ENCODE results near the gene COL13A1. TPM values are rescaled to one million over a fixed set of nuclear protein-coding genes. Genes with fewer than 3 reads are reported as not detected.

Gene COL13A1
- total RNA-seq, 2 experiments from 2014 or later: not detected

DNA sequence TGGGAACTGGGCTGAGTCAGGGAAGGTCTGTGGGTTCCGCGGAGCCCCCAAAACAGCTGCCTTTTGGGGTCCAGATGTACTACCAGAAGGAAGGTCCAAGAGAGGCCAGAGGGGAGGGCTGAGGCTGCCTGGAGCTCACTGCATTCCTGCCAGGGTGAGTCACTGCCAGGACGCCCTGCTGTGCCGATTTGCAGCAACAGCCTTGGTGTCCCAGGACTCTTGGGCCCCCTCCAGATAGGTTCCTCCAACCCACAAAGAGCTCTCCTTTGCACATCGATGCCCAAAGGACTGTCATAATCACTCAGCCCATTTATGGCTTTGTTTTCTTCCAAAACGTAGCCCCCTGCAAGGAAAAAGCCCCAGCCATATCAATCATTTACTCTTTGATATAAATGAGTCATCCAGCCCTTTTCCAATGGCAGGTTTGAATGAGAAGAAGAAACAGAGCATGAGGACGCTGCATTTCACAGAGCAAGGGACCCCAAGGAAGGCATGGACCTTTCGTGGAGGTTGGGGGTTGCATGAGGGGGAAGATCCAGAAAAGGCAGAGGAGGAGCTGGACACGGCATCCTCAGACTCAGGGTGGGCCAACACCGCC is 32.2 kb upstream of the COL13A1 start:
- intact Hi-C loops (cut with micrococcal nuclease): no loop called here
- peaks cover 13% of the 10 kb centered on the region for H3K27me3 Mint-ChIP-seq
- CTCF ChIA-PET: no interaction called here
- DNase-seq: no peak
- no peak overlapping the region for H3K27ac Mint-ChIP-seq
- H3K36me3 Mint-ChIP-seq: no peaks in the 10 kb centered on the region
- peaks cover 3% of the 10 kb centered on the region for H3K9me3 Mint-ChIP-seq
- no peak overlapping the region for H3K4me3 Mint-ChIP-seq
- H3K4me1 Mint-ChIP-seq (ENCODE audit: low read depth): no peaks in the 10 kb centered on the region
- POLR2A ChIA-PET: no interaction called here

DNA sequence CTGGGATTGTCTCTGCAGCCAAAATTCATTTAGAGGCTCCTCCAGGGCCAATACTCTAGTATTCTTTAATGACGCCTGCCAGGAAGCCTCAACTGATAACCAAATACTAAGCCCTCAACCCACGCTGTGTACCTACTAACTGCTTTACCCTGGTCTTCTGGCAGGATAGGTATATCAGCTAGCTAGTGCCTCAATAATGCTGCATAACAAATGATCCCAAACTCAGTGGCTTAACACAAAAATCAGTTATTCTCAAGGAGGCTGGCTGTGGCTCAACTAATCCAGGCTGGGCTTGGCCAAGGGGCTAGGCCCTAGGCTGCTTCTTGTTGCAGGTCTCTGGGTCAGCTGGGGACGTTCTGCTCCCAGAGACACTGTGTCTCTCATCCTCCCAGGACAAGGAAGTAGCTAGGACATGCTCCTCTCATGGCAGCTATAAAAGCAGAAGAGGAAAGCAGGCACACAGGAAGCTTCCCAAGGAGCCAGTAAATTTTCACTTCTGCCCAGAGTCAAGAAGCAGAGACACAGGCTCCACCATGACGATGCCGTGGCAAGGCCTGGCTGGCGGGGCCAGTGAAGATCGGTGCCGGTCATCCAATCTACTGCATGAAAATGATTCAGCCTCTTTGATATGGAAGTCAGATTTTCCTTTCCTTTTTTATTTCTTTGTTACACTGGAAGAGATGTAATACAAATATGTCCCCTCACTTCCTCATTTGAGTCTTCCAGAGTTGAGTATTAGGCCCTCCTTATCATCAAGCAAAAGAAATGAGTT is 28.6 kb upstream of the COL13A1 start:
- POLR2A ChIA-PET: no interaction called here
- Mint-ChIP-seq H3K9me3 (peaks cover 3% of the 10 kb centered on the region), H3K36me3 (no peaks in the 10 kb centered on the region), H3K4me1 (ENCODE audit: low read depth) (no peaks in the 10 kb centered on the region), H3K27ac (no peak overlapping the region), H3K4me3 (no peak overlapping the region), H3K27me3 (peaks cover 15% of the 10 kb centered on the region)
- CTCF ChIA-PET: interaction anchor here (0.9 to 1.6 kb wide), 4 partner anchors 13 to 141 kb away, joined by 3 to 7 read pairs (median 4); no protein-coding TSS in a partner anchor
- intact Hi-C loops (cut with micrococcal nuclease): no loop called here
- DNase-seq: no peak

DNA sequence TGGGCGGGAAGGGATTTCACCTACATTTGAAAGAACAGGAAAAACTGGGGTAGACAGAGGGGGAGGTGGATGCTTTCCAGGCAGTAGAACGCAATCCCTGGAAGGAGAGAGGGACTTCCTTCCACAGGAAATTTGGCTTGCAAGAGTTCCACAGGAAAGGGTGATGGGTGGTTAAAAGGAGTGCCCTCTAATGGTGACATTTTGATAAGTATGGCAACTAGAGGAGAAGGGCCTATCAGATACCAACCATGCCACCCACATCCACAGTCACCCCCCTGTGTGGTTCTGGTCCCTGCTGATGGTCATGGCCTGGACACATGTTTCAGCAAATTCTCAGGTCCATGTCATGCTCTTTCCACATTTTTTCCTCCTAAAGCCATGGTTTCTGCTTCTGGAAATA is 27.1 kb upstream of the COL13A1 start:
- intact Hi-C loops (cut with micrococcal nuclease): no loop called here
- Mint-ChIP-seq H3K9me3 (peaks cover 3% of the 10 kb centered on the region), H3K4me3 (no peak overlapping the region), H3K27me3 (peaks cover 4% of the 10 kb centered on the region), H3K4me1 (ENCODE audit: low read depth) (no peaks in the 10 kb centered on the region), H3K27ac (no peak overlapping the region), H3K36me3 (no peaks in the 10 kb centered on the region)
- DNase-seq: no peak
- ChIA-PET POLR2A (interaction anchor here (0.6 kb wide), 1 partner anchor 95 kb away, joined by 3 read pairs; no protein-coding TSS in a partner anchor), CTCF (no interaction called here)

- Mint-ChIP-seq H3K27ac (no peak overlapping the region), H3K27me3 (peaks cover 6% of the 10 kb centered on the region), H3K36me3 (no peaks in the 10 kb centered on the region), H3K4me1 (ENCODE audit: low read depth) (no peaks in the 10 kb centered on the region), H3K4me3 (no peak overlapping the region), H3K9me3 (no peaks in the 10 kb centered on the region)
- ChIA-PET CTCF (no interaction called here), POLR2A (no interaction called here)
- intact Hi-C loops (cut with micrococcal nuclease): no loop called here
- no peak for DNase-seq
These were observed 21.6 kb upstream of the COL13A1 start for GRCh38 chr10:69780077-69780476.

DNA sequence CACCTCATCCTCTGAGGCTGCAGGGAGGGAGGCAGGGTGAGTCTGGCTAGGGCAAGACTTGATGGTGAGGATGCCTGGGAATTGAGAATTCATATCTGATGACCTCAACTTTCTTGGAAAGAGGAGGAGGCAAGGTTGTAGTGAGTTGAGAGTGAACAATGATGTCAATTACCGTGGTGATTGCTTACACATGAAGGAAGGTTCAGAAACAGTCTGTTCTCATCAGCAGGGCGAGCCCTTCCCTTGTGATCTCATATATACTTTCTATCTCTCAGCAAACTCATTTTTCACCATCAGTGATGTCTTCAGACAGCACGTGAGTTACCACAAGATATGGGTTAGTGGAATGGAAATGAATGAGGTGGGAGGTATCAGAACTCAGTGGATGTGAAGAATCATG is 20.1 kb upstream of the COL13A1 start:
- Mint-ChIP-seq H3K4me1 (ENCODE audit: low read depth) (no peaks in the 10 kb centered on the region), H3K4me3 (no peak overlapping the region), H3K27ac (no peak overlapping the region), H3K36me3 (no peaks in the 10 kb centered on the region), H3K9me3 (no peaks in the 10 kb centered on the region), H3K27me3 (peaks cover 8% of the 10 kb centered on the region)
- no peak for DNase-seq
- POLR2A ChIA-PET: no interaction called here
- intact Hi-C loops (cut with micrococcal nuclease): no loop called here
- CTCF ChIA-PET: interaction anchor here (1.2 kb wide), 1 partner anchor 8 kb away, joined by 3 read pairs; no protein-coding TSS in a partner anchor

DNA sequence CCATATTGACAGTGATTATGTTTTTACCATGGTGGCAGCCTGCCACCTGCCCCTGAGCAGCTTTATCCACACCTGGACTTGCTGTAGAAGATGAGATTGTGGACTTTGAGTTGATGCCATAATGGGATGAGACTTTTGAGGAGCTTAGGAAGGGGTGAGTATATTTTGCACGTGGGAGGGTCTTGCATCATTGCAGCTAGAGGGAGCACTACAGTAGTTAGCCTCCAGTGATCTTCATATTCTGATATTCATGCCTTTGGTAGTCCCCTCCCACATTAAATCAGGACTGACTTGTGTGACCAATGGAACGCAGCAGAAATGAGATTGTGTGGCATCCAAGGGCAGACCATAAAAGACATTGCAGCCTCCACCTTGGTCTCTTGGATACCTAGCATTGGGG is 18.2 kb upstream of the COL13A1 start:
- intact Hi-C loops (cut with micrococcal nuclease): no loop called here

DNA sequence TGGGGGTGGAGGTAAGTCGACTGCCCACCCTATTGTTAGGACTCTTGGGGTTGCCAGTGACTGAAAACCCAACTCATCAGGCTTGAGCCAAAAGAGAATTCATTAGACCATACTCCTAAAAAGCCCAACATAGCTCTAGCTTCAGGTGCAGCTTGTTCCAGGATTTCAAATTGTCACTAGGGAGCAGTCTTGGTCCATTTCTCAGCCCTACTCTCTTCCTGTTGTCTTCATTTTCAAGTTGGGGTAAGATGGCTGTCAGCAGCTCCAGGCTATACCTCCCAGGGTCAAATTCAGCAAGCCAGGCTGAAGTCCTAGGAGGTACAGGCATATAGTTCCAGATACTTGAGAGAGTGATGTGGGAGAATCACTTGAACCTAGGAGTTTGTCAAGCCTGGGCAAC is 14.9 kb upstream of the COL13A1 start:
- intact Hi-C loops (cut with micrococcal nuclease): no loop called here
- Mint-ChIP-seq H3K9me3 (no peaks in the 10 kb centered on the region), H3K27me3 (peaks cover 14% of the 10 kb centered on the region), H3K4me1 (ENCODE audit: low read depth) (no peaks in the 10 kb centered on the region), H3K4me3 (no peak overlapping the region), H3K36me3 (no peaks in the 10 kb centered on the region), H3K27ac (no peak overlapping the region)
- DNase-seq: no peak
- ChIA-PET POLR2A (no interaction called here), CTCF (interaction anchor here (0.9 to 3.5 kb wide), 8 partner anchors 10 to 271 kb away, joined by 3 to 22 read pairs (median 3); no protein-coding TSS in a partner anchor)

More for the DNA sequence above, 18.2 kb upstream of the COL13A1 start:
- no peak for DNase-seq
- Mint-ChIP-seq H3K4me1 (ENCODE audit: low read depth) (no peaks in the 10 kb centered on the region), H3K9me3 (no peaks in the 10 kb centered on the region), H3K27me3 (peaks cover 9% of the 10 kb centered on the region), H3K4me3 (no peak overlapping the region), H3K36me3 (no peaks in the 10 kb centered on the region), H3K27ac (no peak overlapping the region)
- ChIA-PET CTCF (no interaction called here), POLR2A (no interaction called here)

- Mint-ChIP-seq H3K27ac (no peak overlapping the region), H3K36me3 (no peaks in the 10 kb centered on the region), H3K9me3 (no peaks in the 10 kb centered on the region), H3K4me1 (ENCODE audit: low read depth) (no peaks in the 10 kb centered on the region), H3K4me3 (no peak overlapping the region), H3K27me3 (peaks cover 14% of the 10 kb centered on the region)
- ChIA-PET CTCF (interaction anchor here (0.9 to 4.2 kb wide), 7 partner anchors 9 to 171 kb away, joined by 3 to 22 read pairs (median 10); no protein-coding TSS in a partner anchor), POLR2A (no interaction called here)
- no peak for DNase-seq
- intact Hi-C loops (cut with micrococcal nuclease): no loop called here
These were observed 14.0 kb upstream of the COL13A1 start for GRCh38 chr10:69787681-69788080.

GRCh38 chr10:69789164-69789576 is 12.5 kb upstream of the COL13A1 start:
- Mint-ChIP-seq H3K27me3 (peaks cover 14% of the 10 kb centered on the region), H3K4me3 (no peak overlapping the region), H3K4me1 (ENCODE audit: low read depth) (no peaks in the 10 kb centered on the region), H3K36me3 (no peaks in the 10 kb centered on the region), H3K9me3 (no peaks in the 10 kb centered on the region), H3K27ac (no peak overlapping the region)
- POLR2A ChIA-PET: no interaction called here
- DNase-seq: no peak
- intact Hi-C loops (cut with micrococcal nuclease): no loop called here
- CTCF ChIA-PET: interaction anchor here (0.6 to 4.2 kb wide), 7 partner anchors 10 to 169 kb away, joined by 3 to 15 read pairs (median 3); no protein-coding TSS in a partner anchor

GRCh38 chr10:69791812-69792211 is 9.9 kb upstream of the COL13A1 start:
- Mint-ChIP-seq H3K4me3 (no peak overlapping the region), H3K36me3 (no peaks in the 10 kb centered on the region), H3K9me3 (peaks cover 16% of the 10 kb centered on the region), H3K27ac (no peak overlapping the region), H3K4me1 (ENCODE audit: low read depth) (no peaks in the 10 kb centered on the region), H3K27me3 (peaks cover 15% of the 10 kb centered on the region)
- POLR2A ChIA-PET: no interaction called here
- intact Hi-C loops (cut with micrococcal nuclease): no loop called here
- CTCF ChIA-PET: interaction anchor here (1.0 to 1.5 kb wide), 2 partner anchors 123 to 167 kb away, joined by 3 read pairs; no protein-coding TSS in a partner anchor
- no peak for DNase-seq

DNA sequence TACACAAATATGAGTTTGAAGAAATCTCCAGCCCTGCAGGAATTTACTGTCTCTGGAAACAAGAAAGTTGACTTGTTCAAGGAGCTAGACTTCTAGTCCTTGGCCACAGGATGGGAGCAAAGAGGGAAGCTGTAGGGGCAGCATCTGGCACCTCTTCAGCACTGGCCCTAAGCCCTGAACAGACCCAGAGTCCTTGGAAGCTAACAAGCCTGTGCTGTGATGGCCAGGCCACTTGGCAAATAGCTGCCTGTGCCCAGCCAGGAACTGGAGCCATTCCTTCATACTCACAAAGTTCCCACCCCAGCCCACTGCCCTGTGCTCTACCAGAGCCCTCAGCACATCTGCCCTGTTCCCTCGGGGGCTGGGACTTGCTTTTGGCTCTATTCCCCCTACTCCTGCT is 9.4 kb upstream of the COL13A1 start:
- ChIA-PET POLR2A (no interaction called here), CTCF (no interaction called here)
- Mint-ChIP-seq H3K4me1 (ENCODE audit: low read depth) (no peaks in the 10 kb centered on the region), H3K27ac (no peak overlapping the region), H3K9me3 (peaks cover 16% of the 10 kb centered on the region), H3K27me3 (peaks cover 16% of the 10 kb centered on the region), H3K4me3 (no peak overlapping the region), H3K36me3 (no peaks in the 10 kb centered on the region)
- intact Hi-C loops (cut with micrococcal nuclease): no loop called here
- no peak for DNase-seq

GRCh38 chr10:69794673-69795072 is 7.0 kb upstream of the COL13A1 start:
- no peak for DNase-seq
- Mint-ChIP-seq H3K9me3 (peaks cover 16% of the 10 kb centered on the region), H3K4me1 (ENCODE audit: low read depth) (no peaks in the 10 kb centered on the region), H3K27ac (no peak overlapping the region), H3K4me3 (no peak overlapping the region), H3K27me3 (peaks cover 21% of the 10 kb centered on the region), H3K36me3 (no peaks in the 10 kb centered on the region)
- ChIA-PET CTCF (no interaction called here), POLR2A (no interaction called here)
- intact Hi-C loops (cut with micrococcal nuclease): no loop called here

All from activated CD4-positive, alpha-beta memory T cell treated with anti-CD3 and anti-CD28 coated beads for 36 hours (primary cell).